RPMI8226 (cell line): ENCODE data around the gene FOXK1.
A peak's percentile ranks its signal among the peaks of the same experiment; 100 is the strongest.
"Not testable (repeated sequence)": the region's sequence is repeated elsewhere in the genome, so short reads cannot be mapped to it uniquely, and the experiment has no call there.

ENCODE experiments used
- DNase-seq: peaks from one replicate; pipeline ENCODE4 v3.0.0-alpha.2; 2015

Gene FOXK1

DNA sequence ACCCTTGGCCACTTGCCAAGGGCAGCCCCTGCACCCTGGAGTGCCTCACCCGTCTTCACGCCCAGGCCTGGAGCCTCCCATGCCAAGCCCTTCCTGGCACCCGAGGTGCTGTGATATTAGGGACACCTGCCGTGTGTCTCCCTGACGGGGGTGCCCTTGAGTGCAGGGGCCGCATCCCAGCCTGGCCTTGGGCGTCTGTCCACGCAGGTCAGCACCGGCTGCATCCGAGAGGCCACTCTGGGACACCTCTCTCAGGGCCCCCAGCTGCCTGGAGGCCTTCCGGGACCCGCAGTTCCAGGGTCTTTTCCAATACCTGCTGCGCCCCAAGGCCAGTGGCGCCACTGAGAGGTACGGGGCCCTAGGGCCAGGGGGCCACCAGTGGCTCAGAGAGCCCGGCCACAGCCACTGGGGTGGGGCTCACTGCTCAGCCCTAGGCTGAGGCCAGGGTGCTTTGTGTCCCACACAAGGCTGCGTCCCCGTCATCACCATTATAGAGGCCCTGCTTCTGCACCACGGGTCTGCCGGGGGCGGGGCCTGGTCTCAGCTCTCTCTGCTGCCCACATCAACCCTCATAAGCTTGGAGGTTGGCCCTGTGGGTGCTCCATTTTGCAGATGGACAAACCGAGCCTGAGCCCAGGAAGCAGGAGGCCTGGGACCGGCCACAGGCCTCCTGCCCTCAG, 106.0 kb downstream of the FOXK1 start:
- no peak for DNase-seq

DNA sequence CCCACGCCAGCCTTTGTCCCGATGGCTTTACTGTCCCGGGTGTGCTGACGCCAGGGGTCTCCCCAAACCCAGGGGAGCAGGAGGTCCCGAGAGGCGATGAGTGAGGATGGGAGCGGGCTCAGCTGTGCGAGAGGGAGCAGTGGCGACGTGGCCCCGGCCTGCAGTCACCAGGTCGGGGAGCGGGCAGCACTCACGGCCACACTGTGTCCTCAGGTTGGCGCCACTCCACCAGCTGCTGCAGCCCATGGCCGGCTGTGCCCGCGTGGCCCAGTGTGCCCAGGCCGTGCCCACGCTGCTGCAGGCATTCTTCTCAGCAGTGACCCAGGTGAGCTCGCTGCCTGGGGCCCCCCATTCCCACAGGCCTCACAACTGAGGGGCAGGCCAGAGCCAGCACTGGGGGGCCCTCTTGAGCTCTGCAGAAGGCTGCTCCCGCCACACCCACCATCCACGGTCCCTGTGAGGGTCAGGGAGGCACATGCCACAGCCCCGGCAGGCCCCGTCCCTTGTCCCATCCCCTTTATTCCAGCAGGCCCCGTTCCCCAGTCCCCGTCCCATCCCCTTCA, 106.6 kb downstream of the FOXK1 start:
- DNase-seq: no peak

DNA sequence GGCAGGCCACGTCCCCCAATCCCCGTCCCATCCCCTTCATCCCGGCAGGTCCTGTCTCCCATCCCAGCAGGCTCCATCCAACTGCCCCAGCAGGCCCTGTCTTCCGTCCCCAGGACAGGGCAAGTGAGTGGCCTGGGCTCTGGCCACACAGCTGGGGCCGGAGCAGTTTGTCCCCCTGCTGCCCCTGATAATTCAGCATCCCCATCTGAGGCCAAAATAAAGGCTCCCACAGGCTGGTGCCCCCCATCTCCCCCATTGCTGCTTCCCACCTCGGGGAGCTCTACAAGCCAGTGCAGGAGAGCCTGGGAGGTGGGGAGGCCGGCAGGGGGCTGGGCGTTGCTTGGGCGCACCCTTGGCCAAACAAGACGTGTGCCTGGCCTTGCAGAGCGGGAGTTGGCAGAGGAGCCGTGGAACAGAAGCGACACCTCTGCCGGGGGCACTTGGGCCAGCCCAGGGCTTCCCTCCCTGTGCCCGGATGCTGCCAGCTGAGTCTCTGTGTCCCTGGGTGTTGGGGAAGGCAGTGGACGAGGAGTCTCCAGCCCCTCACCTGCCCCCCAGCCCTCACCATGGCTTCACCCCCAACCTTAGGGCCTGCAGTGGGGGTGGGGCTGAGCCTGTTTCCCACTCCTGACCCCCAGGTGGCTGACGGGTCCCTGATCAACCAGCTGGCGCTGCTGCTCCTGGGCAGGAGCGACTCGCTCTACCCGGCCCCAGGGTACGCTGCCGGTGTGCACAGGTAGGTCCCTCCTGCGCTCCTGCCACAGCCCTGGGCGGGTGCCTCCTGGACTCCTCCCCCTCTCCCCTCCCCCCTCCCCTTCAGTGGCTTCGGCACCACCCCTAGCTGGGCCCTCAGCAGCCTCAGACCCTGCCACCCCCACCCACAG, 107.3 kb downstream of the FOXK1 start:
- DNase-seq: no peak

DNA sequence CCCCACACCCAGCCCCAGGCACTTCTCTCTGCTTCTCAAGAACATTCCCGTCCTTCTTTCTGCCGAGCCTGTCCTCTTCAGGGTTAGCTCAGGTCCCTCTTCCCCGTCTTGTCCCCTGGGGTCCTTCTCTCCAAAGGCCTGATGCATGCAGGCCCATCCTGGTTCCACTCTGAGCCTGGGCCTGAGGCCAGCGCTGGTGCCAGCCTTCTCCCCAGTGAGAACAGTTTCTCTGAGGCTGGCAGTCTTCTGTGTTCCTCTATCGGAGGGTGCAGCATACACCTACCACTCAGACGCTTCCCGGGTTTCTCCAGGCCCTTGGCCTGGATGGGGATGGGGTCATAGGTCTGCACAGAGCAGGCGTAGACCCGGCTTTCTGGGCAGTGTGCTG, 108.0 kb downstream of the FOXK1 start:
- DNase-seq: no peak

DNA sequence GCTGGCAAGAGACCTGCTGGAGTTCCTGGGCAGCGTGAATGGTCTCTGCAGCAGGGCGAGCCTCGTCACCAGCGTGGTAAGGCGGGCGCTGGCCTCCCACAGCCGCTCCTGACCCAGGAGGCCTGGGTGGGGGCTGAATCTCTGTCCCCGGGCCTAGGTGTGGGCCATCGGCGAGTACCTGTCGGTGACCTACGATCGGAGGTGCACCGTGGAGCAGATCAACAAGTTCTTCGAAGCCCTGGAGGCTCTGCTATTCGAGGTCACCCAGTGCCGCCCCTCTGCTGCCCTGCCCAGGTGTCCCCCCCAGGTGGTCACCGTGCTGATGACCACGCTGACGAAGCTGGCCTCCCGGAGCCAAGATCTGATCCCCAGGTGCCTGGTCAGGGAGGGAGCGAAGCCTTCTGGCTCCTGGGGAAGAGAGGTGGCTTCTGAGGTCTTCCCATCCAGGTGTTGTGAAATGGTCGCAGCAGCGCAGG, 108.5 kb downstream of the FOXK1 start:
- DNase-seq: no peak

DNA sequence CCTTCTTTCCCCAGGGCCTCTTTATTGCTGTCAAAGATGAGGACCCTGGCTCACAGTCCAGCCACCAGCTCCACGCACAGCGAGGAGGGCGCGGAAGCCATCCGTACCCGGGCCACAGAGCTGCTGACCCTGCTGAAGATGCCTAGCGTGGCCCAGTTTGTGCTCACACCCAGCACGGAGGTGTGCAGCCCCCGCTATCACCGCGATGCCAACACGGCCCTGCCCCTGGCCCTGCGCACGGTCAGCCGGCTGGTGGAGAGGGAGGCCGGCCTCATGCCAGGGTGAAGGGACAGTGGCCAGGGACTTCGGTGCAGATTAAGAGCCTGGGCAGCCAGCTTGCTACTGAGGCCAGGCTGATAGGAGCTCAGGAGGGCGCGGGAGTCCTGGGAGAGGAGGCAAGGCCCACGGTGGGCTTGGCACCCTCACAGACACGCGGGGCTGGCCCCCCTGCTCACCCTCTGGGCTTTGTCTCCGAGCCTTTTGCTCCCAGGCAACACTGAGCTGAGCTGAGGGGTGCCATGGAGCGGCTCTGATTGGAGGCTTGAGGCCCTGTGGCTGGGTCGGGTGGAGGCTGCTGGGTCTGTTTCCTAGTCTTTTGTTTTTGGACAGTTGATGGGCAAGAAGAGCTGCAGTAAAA, 109.1 kb downstream of the FOXK1 start:
- DNase-seq: no peak

DNA sequence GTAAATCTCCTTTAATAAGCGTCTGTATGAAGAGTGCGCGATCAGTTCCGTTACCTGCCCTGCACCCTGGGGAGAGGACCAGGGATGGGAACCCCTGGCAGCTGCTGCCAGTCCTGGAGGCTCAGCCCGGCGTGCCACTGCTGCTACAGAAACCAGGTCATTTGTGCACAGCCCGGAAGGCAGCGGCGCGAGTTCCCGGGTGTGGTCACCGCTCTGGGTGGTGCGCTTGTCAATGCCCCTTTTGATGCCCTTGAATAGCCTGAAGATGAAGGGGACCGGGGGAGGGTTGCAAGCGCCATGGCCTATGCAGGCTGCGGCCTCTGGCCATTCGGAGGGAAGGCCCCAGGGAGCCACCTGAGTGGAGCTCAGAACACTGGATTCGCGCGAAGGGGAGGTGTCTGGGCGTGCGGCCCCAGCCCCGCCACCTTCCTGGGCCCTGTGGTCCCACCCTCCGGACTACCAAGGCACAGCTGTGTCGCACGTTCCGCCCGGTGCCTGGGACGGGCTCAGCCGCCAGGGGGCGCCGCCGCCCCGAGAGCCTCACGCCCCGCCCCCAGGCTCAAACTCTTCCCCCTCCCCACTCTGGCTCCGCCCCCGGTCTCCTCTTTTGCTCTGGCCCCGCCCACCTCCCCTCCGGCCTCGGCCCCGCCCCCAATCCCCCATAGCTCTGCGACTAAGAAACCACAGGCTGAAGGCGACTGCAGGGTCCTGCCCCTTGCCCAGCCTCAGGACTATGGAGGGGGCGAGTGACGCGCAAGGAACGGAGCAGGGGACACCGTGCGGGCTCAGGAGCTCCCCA, 109.8 kb downstream of the FOXK1 start:
- no peak for DNase-seq

DNA sequence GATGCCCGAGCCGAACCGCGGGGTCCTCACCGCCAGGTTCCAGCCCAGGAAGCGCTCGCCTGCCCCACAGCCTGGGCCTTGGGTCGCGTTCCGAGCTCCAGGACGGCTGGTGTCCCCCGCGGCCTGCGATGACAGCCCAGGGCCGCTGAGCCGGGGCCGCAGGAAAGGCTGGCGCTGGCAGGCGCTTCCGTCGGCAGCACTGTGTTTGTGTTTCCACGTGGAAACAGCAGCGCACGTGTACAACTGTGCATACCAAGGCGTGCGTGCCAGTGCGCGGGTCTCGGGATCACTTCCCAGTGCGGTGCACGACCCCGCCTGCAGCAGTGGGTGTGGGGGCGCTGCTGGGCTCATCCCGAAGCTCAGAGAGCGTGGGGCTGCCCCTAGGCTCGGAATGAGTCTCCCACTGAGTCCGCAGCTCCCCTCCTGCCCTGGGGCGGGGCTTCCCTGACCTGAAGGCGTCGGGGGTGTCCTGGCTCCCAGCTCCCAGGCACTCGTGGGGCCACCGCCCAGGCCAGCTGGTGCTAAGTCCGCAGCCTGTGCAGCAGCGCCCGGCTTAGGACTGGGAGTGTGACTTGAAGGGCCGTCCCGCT, 110.5 kb downstream of the FOXK1 start:
- no peak for DNase-seq

DNA sequence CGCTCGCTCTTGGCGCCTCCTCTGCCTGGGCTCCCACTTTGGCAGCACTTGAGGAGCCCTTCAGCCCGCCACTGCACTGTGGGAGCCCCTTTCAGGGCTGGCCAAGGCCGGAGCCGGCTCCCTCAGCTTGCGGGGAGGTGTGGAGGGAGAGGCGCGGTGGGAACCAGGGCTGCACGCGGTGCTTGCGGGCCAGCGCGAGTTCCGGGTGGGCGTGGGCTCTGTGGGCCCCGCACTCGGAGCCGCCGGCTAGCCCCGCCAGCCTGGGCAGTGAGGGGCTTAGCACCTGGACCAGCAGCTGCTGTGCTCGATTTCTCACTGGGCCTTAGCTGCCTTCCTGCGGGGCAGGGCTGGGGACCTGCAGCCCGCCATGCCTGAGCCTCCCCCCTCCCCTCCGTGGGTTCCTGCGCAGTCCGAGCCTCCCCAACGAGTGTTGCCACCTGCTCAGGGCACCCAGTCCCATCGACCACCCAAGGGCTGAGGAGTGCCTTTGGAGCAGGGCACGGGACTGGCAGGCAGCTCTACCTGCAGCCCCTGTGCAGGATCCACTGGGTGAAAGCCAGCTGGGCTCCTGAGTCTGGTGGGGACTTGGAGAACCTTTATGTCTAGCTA, 111.4 kb downstream of the FOXK1 start:
- not testable (repeated sequence) for DNase-seq

DNA sequence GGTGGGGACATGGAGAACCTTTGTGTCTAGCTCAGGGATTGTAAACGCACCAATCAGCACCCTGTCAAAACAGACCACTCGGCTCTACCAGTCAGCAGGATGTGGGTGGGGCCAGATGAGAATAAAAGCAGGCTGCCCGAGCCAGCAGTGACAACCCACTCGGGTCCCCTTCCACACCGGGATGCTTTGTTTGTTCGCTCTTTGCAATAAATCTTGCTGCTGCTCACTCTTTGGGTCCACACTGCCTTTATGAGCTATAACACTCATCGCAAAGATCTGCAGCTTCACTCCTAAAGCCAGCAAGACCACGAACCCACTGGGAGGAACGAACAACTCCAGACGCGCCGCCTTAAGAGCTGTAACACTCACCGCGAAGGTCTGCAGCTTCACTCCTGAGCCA, 112.1 kb downstream of the FOXK1 start:
- DNase-seq: not testable (repeated sequence)

DNA sequence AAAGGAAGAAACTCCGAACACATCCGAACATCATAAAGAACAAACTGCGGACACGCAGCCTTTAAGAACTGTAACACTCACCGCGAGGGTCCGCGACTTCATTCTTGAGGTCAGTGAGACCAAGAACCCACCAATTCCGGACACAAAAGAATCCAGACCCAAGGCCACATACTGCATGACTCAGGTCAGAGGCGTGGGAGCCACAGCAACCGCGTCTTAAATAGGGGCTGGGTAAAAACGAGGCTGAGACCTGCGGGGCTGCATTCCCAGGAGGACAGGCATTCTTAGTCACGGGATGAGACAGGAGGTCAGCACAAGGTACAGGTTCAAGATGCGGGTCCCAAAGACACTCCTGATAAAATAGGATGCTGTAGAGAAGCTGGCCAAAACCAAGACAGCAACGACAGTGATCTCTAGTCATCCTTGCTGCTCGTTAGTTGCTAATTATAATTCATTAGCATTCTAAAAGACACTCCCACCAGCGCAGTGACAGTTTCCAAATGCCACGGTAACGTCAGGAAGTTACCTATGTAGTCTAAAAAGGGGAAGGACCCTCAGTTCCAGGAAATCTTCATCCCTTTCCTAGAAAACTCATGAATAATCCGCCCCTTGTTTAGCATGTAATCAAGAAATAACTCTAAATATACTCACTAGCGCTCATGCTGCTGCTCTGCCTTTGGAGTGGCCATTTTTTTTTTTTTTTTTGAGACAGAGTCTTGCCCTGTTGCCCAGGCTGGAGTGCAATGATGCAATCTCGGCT, 112.7 kb downstream of the FOXK1 start:
- no peak for DNase-seq

DNA sequence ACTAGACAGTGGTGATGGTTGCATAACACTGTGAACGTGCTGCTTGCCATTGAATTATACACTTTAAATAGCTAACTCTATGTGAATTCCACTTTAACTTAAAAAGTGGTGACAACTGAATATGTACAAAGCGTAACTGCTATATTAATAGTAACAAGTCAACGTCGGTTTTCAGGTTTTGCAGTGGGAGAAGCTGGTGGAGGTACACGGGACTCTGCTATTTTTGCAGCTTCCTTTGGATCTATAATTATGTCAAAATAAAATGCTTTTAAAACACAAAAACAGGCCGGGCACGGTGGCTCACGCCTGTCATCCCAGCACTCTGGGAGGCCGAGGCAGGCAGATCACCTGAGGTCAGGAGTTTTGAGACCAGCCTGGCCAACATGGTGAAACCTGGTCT, 114.4 kb downstream of the FOXK1 start:
- DNase-seq: no peak

DNA sequence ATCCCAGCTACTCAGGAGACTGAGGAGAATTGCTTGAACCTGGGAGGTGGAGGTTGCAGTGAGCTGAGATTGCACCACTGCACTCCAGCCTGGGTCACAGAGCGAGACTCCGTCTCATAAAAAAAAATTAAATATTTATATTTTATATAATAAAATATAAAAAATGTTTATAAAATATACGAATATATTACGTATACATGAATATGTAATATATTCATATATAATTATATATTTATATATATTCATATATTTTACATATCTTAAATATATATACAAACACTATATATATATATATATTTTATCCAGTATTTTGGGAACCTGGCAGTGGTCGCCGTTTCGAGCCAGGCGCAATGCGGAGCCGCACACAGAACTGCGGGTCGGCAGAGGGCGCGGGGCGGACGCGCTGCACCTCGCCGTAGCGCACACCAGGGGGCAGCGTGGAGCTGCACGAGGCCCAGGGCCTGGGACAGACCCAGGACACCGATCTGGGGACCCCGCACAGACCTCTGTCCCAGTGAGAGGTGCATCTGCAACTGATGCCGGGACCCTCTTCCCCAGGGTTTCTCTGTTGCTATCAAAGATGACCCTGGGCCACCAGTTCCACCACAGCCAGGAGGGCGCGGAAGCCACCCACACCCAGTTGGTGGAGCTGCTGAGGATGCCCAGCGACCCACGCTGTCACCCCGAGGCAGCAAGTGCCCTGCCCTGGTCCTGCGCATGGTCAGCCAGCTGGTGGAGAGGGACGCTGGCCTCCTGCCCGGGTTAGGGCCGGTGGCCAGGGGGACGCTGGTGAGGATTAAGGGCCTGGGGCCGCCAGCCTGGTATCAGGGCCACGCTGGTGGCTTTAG, 116.0 kb downstream of the FOXK1 start:
- peak; percentile 66 for DNase-seq

DNA sequence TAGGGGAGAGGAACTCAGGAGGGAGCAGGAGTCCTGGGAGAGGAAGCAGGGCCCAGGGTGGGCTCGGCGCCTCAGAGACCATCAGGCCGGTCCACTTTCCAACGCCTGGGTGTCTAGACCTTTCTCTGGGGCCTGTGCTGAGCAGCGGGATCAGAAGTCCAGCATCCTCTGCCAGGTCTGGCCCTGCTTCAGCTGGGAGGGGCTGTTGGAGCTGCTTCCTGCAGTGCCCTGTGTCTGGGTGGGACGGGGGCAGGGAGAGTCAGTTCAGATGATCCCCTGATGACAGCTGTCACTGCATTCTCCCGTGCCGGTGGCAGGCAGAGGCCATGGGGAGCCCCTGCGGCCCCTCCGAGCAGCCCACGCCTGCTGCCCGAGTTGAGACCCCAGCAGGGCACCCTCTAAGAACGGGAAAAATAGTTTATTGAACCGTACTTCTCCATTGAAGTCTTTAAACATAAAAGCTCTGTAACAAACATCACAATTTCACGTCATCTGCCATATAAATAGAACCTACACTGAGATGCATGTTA, 116.7 kb downstream of the FOXK1 start:
- no peak for DNase-seq

DNA sequence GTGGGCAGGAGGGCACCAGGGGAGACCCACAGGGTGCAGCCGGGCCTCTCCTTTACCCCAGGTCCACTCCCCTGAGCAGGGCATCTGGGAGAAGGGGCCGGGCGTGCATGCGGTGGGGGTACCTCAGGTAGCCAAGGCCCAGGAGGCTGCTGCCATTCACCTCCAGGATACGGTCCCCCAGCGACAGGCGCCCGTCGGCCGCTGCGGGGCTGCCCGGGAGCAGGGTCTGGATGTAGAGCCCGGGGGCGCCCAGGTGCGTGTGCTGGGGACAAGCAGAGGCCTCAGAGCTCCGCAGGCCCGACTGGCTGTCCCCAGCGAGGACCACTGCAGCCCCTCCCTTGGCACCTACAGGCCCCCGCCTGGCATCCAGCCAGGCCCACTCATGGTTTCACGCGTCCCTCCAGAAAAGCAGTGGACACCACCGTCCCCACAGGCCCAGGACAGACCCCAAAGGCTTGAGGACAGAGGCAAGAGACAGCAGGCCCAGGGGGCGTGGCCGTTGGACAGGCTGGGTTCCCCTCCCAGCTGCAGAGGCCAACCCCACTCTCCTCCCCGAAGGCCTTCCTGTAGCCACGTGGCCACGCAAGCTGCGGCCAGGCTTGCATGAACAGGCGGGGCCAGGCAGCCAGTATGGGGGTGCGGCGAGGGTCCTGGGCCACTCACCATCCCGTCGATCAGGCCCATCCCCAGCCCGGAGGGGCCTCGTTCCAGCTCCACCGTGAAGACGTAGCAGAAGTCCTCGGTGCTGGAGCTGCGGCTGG, 117.6 kb downstream of the FOXK1 start:
- peak; percentile 66 for DNase-seq

DNA sequence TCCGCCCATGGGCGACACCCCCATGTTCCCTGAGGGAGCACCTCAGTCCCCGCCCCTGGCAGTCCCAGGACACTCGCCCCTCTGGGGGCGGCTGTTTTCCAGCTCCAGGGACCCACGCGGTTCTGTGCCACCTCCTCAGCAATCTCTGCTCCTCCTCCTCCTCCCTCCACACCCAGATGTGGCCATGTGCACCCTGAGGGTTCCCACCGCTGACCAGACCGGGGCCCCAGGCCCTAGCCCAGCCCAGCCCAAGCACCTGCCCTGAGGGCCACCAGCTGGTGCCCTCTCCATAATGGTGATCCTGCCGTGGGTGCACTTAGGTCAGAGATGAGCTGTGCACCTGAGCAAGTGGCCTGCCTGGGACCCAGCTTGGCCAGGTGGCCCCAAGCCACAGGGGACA, 118.4 kb downstream of the FOXK1 start:
- peak; percentile 57 for DNase-seq

DNA sequence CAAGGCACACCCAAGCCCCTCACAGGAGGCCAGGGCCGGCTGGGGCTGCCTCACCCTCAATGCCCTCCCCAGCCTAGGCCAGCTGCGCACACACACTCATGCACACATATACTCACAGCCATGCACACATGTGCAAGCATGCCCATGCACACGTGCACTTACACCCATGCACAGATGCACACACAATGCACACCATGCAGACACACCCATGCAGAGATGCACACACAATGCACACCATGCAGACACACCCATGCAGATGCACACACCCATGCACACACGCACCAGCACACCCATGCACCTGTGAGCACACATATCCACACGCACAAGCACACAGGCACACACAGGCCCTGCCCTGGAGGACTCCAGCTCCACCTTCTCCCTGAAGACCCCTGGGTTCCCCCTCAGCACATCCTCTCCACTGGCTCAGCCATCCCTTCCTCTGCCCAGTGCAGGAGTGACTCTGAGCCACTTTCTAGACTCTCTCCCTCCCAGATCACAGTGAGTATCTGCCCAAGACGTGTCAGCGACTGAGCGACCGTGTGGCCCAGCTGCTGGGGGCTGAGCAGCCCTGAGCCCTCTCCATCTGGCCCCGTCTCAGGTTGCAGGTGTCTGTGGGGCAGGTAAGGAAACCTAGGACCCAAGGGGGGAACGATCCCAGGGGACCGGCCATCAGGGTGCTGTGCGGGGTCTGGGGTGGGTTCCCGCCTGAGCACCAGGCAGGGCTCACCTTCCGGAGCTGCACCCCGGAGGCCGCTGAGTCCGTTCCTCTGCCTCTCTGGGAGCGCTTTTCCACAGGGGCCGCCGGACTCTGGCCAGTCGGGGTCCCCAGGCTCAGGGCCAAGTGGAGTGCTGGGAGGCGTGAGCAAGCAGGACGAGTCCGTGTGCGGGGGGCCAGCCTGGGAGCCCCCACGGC, 119.1 kb downstream of the FOXK1 start:
- no peak for DNase-seq

DNA sequence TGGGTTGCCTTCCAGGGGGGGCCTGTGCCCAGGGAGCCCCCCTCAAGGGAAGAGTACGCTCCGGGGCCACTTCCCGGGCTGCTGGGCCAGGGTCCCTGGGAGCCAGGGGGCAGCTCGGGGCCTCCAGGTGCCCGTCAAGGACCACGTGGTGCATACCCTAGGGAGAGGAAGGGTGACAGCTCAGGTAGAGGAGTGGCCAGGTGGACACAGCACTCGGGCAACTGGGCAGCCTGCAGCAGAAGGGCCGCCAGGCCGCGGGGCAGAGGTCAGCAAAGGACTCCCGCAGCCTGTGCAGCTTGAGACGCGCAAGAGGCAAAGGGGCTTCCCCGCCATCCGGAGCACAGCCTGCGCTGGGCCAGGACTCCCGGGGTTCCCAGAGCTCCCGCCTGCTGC, 119.7 kb downstream of the FOXK1 start:
- no peak for DNase-seq
